ENCODE results near the gene MBP.
"Not testable (repeated sequence)": the region's sequence is repeated elsewhere in the genome, so short reads cannot be mapped to it uniquely, and the experiment has no call there.

The MBP gene

DNA sequence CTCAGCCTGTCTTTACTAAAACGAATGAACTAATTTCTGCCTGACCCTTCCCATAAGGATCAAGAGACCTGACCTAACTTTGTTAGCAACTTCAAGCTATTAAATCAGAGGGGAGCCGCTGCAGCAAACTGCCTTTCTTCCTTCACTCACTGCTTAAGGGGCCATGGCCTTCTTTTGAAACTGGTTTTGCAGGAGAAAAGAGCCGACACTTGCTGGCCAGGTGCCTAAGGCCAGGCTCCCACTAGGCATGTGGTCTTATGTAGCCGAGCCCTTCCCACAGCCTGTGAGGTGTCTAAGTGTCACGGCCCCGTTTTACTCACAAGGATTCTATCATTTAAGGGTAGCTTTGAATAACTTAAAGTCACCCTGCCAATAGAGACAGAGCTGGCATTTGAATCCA is 179.4 kb downstream of the MBP start:
- Histone ChIP-seq H3K4me2 (no peak overlapping the region), H3K36me3 (ENCODE audit: insufficient read depth) (no peaks in the 10 kb centered on the region), H3K79me2 (ENCODE audit: insufficient read depth, low read depth) (no peaks in the 10 kb centered on the region), H3K4me3 (IDR thresholded peaks at IDR 0.05; ENCODE audit: insufficient read depth, low read depth, low read length) (no peak overlapping the region), H3K27ac (no peak overlapping the region), H4K20me1 (ENCODE audit: insufficient read depth) (no peaks in the 10 kb centered on the region), H3K9ac (no peak overlapping the region), H2AFZ (ENCODE audit: low read depth) (no peak overlapping the region), H3K4me1 (ENCODE audit: low read depth, poor library complexity, severe bottlenecking) (peaks cover 6% of the 10 kb centered on the region), H3K27me3 (ENCODE audit: insufficient read depth, low read depth) (no peaks in the 10 kb centered on the region)
- TF ChIP-seq, protein P1, sequence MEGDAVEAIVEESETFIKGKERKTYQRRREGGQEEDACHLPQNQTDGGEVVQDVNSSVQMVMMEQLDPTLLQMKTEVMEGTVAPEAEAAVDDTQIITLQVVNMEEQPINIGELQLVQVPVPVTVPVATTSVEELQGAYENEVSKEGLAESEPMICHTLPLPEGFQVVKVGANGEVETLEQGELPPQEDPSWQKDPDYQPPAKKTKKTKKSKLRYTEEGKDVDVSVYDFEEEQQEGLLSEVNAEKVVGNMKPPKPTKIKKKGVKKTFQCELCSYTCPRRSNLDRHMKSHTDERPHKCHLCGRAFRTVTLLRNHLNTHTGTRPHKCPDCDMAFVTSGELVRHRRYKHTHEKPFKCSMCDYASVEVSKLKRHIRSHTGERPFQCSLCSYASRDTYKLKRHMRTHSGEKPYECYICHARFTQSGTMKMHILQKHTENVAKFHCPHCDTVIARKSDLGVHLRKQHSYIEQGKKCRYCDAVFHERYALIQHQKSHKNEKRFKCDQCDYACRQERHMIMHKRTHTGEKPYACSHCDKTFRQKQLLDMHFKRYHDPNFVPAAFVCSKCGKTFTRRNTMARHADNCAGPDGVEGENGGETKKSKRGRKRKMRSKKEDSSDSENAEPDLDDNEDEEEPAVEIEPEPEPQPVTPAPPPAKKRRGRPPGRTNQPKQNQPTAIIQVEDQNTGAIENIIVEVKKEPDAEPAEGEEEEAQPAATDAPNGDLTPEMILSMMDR (conservative IDR thresholded peaks at IDR 0.05; ENCODE audit: low read depth, low read length) = no peak

DNA sequence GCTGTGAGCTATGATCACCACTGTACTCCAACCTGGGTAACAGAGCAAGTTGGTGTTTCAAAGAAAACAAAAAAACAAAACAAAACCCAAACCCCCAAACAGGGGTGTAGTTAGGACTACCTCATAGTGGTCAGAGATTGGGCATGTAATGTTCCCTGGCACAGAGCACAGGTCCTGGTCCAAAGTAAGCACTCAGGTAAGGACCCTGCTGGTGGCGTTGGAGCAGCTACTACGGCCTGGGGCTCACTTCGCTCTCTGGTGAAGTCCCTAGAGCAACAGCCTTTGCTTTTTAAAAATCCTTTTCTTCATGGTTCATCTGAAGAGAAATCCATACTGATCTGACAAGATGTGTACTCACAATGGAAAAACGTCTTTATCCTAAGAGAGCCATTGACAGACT is 179.8 kb downstream of the MBP start:
- Histone ChIP-seq H3K4me1 (ENCODE audit: low read depth, poor library complexity, severe bottlenecking) (peaks cover 6% of the 10 kb centered on the region), H2AFZ (ENCODE audit: low read depth) (no peak overlapping the region), H3K36me3 (ENCODE audit: insufficient read depth) (no peaks in the 10 kb centered on the region), H3K79me2 (ENCODE audit: insufficient read depth, low read depth) (no peaks in the 10 kb centered on the region), H3K4me2 (no peak overlapping the region), H3K9ac (no peak overlapping the region), H4K20me1 (ENCODE audit: insufficient read depth) (no peaks in the 10 kb centered on the region), H3K27ac (no peak overlapping the region), H3K27me3 (ENCODE audit: insufficient read depth, low read depth) (no peaks in the 10 kb centered on the region), H3K4me3 (IDR thresholded peaks at IDR 0.05; ENCODE audit: insufficient read depth, low read depth, low read length) (no peak overlapping the region)
- TF ChIP-seq, protein P1 (conservative IDR thresholded peaks at IDR 0.05; ENCODE audit: low read depth, low read length) = no peak

DNA sequence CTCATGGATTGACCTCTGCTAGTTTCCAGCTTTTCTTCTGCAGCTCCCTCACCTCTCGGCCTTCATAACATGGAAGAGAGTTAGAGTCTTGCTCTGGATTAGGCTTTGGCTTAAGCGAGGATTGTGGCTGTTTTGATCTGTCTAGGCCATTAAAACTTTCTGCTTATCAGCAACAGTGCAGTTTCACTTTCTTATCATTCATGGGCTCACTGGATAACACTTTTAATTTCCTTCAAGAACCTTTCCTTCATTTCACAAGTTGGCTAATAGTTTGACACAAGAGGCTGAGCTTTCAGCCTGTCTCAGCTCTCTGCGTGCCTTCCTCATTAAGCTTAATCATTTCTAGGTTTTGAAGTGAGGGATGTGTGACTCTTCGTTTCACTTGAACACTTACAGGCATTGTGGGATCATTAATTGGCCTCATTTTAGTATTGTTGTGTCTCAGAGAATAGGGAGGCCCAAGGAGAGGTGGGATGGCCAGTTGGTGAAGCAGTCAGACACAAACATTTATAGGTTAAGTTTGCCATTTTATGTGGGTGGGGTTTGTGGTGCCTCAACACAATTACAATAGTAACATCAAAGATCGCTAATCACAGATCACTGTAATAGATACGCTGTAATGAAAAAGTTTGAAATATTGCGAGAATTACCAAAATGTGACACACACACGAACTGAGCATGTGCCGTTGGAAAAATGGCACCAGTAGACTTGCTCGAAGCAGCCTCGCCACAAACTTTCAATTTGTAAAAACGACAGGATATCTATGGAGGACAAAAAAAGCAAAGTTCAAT is 180.9 kb downstream of the MBP start:
- Histone ChIP-seq H3K9ac (no peak overlapping the region), H3K36me3 (ENCODE audit: insufficient read depth) (0 out of 2 replicates have a peak, but pooled peaks cover 8% of the 10 kb centered on the region), H3K4me2 (no peak overlapping the region), H2AFZ (ENCODE audit: low read depth) (no peak overlapping the region), H4K20me1 (ENCODE audit: insufficient read depth) (no peaks in the 10 kb centered on the region), H3K4me1 (ENCODE audit: low read depth, poor library complexity, severe bottlenecking) (peaks cover 6% of the 10 kb centered on the region), H3K79me2 (ENCODE audit: insufficient read depth, low read depth) (no peaks in the 10 kb centered on the region), H3K27me3 (ENCODE audit: insufficient read depth, low read depth) (no peaks in the 10 kb centered on the region), H3K27ac (no peak overlapping the region), H3K4me3 (IDR thresholded peaks at IDR 0.05; ENCODE audit: insufficient read depth, low read depth, low read length) (no peak overlapping the region)
- TF ChIP-seq, protein P1 (conservative IDR thresholded peaks at IDR 0.05; ENCODE audit: low read depth, low read length) = no peak

DNA sequence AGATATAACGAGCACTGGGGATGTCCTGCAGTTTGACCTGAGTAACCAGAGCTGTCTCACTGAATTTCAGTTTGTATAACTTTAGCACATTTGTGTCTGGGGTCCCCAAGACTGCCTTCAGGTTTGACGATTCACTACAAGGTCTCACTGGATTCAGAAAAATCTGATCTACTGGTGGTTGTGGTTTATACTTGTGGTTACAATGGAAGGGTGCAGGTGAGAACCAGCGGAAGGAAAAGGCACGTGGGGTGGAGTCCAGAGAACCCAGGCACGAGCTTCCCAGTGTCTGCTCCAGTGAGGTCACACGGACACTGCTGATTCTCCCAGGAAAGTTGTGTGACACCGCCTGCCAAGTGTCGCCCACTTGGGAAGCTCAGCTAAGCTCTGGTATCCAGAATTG is 184.2 kb downstream of the MBP start:
- Histone ChIP-seq H3K9ac (no peak overlapping the region), H2AFZ (ENCODE audit: low read depth) (no peak overlapping the region), H3K36me3 (ENCODE audit: insufficient read depth) (0 out of 2 replicates have a peak, but pooled peaks cover 9% of the 10 kb centered on the region), H3K4me1 (ENCODE audit: low read depth, poor library complexity, severe bottlenecking) (peaks cover 6% of the 10 kb centered on the region), H3K27me3 (ENCODE audit: insufficient read depth, low read depth) (no peaks in the 10 kb centered on the region), H3K27ac (no peak overlapping the region), H3K79me2 (ENCODE audit: insufficient read depth, low read depth) (no peaks in the 10 kb centered on the region), H3K4me2 (no peak overlapping the region), H4K20me1 (ENCODE audit: insufficient read depth) (no peaks in the 10 kb centered on the region), H3K4me3 (IDR thresholded peaks at IDR 0.05; ENCODE audit: insufficient read depth, low read depth, low read length) (no peak overlapping the region)
- TF ChIP-seq, protein P1 (conservative IDR thresholded peaks at IDR 0.05; ENCODE audit: low read depth, low read length) = no peak

DNA sequence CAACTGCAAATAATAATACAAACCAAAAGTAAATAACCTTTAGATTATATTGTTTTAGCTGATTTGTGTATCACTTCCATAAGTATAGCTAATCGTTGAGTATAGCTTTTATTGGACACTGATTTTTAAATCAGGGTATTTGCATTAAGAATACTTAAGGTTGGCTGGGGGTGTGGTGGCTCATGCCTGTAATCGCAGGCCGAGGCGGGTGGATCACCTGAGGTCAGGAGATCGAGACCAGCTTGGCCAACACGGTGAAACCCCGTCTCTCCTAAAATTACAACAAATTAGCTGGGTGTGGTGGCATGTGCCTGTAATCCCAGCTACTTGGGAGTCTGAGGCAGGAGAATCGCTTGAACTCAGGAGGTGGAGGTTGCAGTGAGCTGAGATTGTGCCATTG is 188.2 kb downstream of the MBP start:
- H4K20me1 ChIP-seq (ENCODE audit: insufficient read depth); H3K79me2 ChIP-seq (ENCODE audit: insufficient read depth, low read depth); H3K36me3 ChIP-seq (ENCODE audit: insufficient read depth); H3K27me3 ChIP-seq (ENCODE audit: insufficient read depth, low read depth); H3K4me2 ChIP-seq; H3K27ac ChIP-seq; H3K4me3 ChIP-seq (IDR thresholded peaks at IDR 0.05; ENCODE audit: insufficient read depth, low read depth, low read length); H3K4me1 ChIP-seq (ENCODE audit: low read depth, poor library complexity, severe bottlenecking); H2AFZ ChIP-seq (ENCODE audit: low read depth); H3K9ac ChIP-seq: not testable (repeated sequence)
